NCI-H128 (cell line): ENCODE results near the gene SULT1A2.
"Not testable (repeated sequence)": the region's sequence is repeated elsewhere in the genome, so short reads cannot be mapped to it uniquely, and the experiment has no call there.

Experiments
- DNase-seq: peaks from one replicate; lab custom pipeline; 2025; ENCODE audit not compliant: unreplicated experiment; lab: John Stamatoyannopoulos, UW

SULT1A2 gene

DNA sequence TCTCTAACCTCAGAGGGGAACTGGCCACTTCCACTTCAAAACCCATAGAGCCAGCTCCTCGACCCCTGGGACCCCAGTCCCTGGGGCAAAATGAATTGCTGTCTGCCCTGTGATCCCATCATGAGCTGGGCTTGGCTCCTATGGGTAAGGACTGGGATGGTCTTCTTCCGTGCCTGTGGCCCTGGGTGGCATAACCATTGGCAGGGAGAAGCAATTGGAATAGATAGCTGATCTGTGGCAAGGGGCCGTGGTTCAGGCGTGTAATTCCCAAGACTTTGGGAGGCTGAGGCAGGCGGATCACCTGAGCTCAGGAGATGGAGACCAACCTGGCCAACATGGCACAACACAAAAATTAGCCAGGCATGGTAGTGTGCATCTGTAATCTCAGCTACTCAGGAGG lies 4.3 kb downstream of the SULT1A2 start:
- no peak for DNase-seq

DNA sequence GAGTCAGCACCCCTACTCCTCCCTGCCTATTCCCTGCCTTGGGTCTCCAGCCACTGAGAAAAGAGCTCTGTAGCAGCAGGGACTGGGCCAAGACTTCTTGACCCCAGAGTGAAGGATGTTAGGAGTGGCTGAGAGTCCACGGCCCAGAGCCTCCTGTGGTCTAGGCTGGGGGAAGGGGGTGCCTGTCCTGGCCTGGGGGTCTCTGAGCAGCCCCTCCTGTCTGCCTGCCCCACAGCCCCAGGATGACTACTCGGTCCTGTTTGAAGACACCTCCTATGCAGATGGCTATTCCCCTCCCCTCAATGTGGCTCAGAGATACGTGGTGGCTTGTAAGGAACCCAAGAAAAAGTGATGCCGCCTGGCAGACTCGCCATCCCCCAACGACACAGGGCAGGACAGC lies 5.5 kb downstream of the SULT1A2 start:
- no peak for DNase-seq

DNA sequence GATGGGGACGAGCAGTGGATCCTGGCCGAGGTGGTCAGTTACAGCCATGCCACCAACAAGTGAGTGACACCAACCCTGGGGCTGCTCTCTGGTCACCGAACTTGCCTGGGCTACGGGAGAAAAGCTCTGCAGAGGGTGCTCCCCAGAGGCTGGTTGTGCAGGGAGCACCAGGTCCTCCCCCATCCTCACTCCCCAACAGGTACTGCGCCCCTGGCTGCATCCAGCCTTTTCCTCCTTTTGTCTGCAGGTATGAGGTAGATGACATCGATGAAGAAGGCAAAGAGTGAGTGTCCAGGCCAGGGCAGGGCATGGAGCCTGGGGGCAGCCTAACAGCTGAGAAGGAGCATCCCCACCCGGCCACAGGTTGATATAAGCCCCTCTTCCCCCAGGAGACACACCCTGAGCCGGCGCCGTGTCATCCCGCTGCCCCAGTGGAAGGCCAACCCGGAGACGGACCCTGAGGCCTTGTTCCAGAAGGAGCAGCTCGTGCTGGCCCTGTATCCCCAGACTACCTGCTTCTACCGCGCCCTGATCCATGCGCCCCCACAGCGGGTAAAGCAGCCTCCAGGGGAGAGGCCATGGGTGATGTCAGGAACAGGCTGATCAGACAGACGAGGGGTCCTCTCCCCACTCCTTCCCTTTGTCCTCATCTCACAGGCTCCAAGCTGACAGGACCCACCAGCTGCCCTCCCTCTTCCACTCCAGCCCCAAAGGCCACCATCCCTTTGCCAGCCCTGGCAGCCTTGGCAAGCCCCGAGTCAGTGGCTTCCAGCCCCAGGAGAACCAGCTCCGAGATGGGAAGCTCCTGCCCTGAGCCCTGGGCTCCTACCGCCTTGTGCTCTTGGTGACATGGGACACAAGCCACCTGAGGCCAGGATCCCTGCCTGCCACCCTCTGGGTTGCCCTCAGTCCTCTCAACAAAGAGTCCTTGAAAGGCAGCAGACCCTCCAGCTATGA lies 6.2 kb downstream of the SULT1A2 start:
- DNase-seq: no peak

DNA sequence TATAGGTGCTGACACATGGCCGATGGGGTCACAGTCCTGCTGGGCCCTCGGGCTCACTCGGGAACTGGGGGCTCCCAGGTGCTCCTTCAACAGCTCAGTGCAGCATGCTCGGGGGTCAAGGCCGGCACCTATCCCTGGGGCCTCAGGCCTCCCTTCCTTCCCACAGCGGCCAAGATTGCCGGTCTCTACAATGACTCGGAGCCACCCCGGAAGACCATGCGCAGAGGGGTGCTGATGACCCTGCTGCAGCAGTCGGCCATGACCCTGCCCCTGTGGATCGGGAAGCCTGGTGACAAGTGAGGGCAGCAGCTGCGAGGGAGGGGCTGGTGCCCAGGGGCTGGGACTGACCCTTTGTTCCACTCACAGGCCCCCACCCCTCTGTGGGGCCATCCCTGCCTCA lies 6.9 kb downstream of the SULT1A2 start:
- DNase-seq: no peak

DNA sequence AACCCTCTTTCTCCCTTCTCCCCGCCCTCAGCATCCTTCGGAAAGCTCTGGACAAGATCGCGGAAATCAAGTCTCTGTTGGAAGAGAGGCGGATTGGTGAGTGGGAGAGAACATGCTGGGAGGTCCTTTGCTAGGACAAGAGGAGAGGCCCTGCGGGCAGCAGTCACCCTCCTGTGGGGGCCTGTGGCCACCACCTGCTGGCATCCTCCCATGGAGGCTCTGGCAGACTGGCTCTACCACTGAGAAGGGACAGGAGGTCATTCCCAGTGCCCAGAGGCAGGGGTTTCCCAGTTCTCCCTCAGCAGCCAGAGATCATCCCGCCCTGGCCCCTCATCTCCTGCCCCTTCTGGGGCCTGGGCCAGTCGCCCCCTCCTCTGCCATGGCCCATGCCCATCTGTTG lies 7.8 kb downstream of the SULT1A2 start:
- DNase-seq: no peak

DNA sequence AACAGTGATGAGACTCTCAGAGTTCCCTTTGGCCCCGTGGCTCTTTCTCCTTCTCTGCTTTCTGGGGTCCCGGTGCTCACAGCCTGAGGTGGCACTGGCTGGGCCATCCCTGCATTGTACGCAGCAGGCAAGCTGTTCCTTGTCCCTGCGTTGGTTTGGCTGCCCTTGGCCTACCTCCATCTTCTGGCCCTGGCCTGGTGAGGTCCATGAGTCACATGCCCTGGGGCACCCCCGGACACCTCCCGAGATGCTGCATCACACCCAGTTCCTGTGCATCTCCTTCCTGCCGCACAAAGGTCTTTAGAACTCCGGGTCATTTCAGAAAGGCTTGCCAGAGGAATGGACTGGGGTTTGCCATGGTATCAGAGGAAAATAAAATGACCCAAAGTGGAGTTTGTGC lies 9.5 kb downstream of the SULT1A2 start:
- DNase-seq: no peak

DNA sequence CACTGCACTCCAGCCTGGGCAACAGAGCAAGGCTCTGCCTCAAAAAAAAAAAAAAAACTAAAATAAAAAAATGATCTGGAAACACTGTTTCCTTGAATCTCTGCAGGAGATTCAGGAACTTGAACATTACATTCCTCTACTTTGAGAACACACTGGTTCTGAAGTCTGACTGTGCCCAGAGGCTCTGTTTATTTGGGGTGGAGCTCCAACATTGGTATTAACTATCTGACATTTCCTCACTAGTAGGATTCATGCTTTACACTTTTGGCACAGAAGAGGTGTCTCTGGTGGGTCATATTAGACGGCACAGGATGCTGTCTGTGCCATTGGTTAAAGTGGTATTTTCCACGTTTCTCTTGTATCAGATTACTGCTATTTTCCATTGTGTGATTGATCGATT lies 10.4 kb downstream of the SULT1A2 start:
- DNase-seq: no peak

DNA sequence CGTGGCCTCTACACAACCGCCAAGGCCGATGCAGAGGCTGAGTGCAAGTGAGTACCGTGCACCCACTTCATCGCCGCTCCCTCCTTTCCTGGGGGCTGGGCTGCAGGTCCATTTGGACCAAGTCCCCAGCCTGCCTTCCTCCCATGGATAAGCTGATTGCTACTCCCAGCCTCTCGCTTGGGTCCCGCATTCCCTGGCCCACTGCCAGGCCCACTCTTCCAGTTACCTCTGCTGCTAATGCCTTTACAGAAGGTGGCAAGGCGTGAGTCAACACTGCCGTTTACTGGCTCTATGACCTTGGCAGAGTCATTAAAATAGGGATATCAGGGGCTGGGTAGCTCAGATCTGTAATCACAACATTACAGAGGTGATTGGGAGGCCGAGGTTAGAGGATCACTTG lies 11.2 kb downstream of the SULT1A2 start:
- no peak for DNase-seq

DNA sequence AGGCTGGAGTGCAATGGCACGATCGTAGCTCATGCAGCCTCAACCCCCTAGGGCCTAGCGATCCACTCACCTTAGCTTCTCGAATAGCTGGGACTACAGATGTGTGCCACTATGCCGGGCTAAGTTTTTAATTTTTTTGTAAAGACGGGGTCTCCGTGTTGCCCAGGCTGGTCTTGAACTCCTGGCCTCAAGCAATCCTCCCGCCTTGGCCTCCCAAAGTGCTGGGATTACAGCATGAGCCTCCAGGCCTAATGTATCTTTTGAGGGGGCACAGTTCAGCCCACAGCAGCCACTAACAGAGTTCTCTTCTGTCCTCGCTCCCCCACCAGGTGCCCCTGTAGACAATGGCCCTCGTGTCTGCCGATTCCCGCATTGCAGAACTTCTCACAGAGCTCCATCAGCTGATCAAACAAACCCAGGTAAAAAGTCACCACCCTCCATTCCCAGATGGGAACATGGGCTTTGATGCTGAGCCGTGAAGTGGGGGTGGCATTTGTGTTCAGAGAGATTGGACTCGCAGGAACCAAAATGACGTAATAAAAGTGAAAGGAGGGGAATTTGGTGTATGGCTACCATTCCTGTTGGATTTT lies 16.0 kb downstream of the SULT1A2 start:
- DNase-seq: no peak

DNA sequence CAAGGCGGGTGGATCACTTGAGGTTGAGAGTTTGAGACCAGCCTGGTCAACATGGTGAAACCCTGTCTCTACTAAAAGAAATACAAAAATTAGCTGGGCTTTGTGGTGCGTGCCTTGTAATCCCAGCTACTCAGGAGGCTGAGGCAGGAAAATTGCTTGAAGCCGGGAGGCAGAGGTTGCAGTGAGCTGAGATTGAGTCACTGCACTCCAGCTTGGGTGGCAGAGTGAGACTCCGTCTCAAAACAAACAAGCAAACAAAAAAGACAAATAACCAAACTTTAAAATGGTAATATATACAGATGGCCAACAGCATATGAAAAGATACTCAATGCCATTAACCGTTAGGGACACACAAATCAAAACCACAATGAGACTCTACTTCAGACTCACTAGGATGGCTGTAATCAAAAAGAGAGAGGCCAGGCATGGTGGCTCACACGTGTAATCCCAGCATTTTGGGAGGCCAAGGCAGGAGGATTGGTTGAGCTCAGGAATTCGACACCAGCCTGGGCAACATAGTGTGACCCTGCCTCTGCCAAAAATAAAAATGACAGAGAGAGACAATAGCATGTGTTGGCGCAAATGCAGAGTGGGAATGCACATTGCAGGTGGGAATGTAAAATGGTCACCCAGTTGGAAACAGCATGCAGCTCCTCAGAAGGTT lies 21.3 kb downstream of the SULT1A2 start:
- DNase-seq: no peak

DNA sequence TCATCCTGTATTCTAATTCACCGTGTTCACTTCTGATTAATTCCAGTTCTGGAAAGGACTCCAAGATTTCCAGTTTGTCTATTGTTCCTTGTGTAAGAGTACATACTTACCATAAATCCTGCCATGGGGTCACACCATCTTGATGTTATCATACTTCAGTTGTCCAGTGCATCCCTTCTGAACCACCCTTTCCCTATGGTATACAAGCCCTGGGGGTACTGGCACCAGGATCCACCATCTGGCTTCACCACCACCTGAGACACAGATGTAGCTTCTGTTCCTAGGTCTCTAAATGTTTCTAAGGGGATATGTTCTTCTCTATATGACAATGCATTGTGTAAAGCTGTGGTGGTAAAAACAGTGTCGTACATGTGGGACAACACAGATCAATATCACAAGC lies 21.9 kb downstream of the SULT1A2 start:
- DNase-seq: no peak

DNA sequence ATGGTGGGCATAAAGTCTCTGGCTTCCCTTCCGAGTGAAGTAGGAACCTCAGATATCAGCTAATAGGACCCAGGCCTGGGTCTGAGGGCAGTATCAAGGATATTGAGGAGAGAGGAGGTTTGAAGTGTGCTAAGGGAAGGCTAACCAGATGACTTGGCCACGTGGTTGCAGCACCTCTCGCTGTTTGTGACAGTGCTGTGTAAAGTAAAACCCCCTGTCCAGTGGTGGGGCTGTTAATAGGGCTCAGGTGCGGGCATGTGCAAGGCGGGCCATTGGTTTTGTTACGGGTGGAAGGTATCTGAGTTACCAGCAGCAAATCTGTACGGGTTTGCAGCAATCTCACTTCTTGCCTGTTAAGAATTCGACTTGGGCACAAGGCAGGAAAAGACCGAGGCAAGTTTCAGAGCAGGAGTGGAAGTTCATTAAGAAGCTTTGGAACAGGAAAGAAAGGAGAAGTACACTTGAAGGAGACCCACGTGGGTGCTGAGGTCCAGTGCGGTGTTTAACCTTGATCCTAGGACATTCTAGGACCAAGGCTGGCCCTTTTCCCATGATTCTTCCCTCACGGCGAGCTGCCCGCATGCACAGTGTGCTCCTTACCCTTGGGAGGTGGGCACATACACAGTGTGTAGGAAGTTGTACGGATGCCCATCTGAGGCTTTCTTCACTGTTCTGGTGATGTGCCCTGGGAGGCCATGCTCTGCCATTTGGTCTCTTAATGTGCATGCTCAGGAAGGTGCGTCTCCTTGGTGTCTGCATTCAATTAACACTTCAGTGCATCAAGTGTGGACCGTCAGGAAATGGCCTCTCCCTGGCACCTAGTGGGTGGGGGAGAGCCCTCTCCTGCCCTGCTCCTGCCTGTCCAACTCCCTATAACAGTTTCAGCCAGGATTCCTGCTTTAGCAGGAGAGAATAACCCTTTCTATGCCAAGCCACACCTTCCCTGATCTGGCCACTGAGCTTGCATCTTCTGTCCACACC lies 22.8 kb downstream of the SULT1A2 start:
- no peak for DNase-seq

DNA sequence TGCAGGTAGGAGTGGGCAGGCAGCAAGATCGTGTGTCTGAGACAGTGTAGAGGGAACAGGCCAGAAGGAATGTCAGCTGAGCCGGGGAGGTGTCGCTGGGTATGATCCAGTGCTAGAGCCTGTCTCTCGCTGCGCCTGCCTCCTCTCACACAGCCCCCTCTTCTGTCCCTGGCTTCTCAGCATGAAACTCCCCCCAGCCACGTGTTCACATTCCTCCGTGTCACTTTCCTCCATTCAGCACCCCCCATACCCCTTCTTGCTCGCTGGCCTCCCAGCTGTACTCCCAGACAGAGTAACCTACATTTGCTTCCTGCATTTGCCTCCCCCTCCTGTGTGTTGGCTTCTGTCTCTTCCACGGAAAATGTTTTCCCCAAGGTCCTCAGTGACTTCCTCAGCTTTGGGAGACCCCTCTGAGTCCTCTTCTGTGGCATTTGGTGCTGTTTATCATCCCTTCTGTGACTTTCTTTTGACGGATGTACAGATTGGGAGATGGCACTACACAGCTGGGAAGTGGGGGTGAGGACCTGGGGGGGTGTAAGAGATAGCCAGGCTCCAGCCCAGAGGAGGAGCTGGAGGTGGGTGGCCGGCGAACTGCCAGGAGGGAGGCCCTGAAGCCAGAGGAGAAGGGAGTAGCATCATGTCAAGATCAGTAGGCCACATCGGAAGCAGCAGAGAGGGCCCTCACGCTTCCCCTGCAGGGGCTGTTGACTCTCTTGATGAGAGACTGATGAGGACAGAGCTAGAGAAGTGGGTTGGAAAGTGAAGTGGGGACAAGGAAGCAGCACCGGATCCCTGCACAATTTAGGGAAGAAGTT lies 23.9 kb downstream of the SULT1A2 start:
- DNase-seq: no peak

DNA sequence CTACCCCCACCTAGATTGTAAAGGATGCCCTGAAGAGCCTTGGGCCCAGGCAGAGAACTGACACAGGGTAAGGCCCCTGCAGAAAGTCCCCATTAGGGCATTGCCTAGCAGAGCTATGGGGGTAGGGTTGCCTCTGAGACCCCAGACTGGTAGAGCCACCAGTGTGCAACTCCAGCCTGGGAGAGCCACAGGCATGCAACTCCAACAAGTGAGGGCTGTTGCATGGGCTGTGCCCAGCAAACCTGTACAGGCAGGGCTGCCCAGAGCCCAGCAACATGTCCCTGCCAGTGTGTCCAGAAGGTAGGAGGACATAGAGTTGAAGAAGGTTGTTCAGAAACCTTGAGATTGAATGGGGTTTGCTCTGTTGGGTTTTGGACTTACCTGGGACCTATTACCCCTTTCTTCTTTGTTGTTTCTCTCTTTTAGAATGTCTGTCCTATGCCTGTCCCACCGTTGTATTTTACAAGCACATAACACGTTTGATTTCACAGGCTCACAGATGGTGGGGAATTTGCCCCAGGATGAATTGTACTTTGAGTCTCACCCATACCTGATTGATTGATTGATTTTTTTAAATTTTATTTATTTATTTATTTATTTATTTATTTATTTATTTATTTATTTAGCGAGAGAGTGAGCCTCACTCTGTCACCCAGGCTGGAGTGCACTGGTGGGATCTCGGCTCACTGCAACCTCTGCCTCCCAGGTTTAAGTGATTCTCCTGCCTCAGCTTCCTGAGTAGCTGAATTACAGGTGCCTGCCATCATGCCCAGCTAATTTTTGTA lies 26.7 kb downstream of the SULT1A2 start:
- DNase-seq: no peak

DNA sequence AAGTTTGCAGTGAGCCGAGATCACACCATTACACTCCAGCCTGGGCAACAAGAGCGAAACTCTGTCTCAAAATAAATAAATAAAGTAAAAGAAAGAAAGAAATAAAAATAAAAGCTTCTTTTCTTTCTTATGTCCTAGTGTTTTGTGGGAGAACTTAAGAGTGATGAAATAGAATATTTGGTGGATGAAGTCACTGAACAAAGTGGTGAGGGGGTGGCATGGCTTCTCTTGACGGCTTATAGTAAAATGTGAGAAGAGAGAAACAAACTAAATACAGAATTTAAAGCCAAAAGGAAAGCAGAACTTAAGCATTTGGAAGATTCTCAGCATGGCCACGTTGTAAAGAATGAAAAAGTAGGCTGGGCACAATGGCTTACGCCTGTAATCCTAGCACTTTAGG lies 27.8 kb downstream of the SULT1A2 start:
- no peak for DNase-seq

DNA sequence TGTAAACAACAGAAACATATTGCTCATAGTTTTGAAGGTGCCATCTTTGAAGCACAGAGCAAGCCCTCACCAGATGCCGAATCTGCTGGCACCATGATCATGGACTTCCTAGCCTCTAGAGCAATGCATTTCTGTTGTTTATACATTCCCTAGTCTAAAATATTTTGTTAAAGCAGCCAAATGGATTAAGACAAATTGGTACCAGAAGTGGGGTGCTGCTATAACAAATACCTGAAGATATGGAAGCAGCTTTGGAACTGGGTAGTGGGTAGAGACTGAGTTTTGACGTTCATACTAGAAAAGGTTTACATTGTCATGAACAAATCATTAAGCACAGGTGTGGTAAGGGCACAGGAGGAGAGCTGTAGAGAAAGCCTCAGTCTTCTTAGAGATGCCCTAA lies 29.6 kb downstream of the SULT1A2 start:
- DNase-seq: no peak

DNA sequence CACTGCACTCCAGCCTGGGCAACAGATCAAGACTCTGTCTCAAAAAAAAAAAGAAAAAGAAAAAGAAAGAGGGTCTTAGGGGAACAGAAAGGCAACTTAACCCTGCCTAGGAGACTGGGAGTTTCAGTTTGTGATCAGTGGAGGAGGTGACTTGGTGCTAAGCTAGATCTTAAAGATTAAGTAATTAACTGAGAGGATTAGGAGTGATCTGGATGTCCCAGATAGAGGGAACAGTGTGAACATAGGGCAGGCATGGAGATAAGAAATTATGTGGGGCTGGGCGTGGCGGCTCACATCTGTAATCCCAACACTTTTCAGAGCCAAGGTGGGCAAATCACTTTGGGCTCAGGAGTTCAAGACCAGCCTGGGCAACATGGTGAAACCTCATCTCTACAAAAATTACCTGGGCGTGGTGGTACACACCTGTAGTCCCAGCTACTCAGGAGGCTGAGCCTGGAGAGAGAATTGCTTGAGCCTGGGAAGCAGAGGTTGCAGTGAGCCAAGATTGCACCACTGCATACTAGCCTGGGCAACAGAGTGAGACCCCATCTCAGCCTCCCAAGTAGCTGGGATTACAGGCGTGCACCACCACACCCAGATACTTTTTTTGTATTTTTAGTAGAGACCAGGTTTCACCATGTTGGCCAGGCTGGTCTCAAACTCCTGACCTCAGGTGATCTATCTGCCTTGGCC lies 30.5 kb downstream of the SULT1A2 start:
- DNase-seq: not testable (repeated sequence)

DNA sequence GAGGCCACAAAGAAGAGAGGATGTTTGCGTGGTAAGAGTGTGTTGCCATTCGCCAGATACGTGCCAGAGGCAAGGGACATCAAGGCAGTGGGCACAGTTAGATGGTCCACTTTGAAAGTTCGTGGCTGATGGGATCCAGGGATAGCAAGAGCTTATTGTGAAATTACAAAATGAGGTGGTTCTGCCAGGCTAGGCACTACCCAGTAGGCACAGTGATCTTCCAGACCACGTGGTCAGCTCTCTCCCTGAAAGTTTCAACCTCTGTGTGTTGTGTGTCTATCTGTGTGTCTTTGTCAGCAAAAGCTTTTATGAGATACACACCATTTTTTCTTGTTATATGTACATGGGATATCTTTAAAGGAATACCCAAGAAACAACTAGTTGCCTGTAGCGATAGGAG lies 33.6 kb downstream of the SULT1A2 start:
- no peak for DNase-seq

DNA sequence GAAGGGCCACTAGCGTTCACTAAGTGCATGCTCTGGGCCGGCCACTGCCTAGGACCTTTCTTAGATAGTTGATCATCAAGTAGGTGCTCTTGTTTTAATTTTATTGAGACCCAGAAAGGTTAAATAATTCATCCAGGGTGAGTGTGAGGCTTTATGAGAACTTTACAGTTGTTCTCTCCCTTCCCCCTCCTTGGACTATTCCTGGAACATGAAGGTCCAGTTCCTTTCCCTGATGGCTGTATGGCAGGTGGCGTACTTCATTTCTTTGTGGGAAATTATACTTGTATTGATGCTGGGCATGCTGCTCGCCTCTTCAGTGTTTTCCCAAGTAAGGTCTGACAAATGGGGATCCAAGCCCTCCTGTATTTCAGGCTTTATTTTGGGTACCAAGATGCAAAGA lies 34.7 kb downstream of the SULT1A2 start:
- no peak for DNase-seq
